ENCODE results near the gene IFNAR2.
"Not testable (repeated sequence)": the region's sequence is repeated elsewhere in the genome, so short reads cannot be mapped to it uniquely, and the experiment has no call there.

The IFNAR2 gene

GRCh38 chr21:33245289-33245918 is 15.7 kb downstream of the IFNAR2 start:
- no peak for DNase-seq

DNA sequence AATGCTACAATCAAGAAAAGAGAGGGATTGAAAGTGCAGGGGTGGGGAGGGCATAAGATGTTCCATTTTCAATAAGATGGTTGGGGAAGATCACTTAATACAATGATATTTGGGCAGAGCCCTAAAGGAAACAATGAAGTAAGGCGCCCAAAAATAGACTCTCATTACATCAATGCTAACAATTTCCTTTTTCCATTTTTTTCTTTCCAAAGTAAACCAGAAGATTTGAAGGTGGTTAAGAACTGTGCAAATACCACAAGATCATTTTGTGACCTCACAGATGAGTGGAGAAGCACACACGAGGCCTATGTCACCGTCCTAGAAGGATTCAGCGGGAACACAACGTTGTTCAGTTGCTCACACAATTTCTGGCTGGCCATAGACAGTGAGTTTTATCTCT is 16.8 kb downstream of the IFNAR2 start:
- DNase-seq: no peak

GRCh38 chr21:33246963-33247362 is 17.2 kb downstream of the IFNAR2 start:
- no peak for DNase-seq

DNA sequence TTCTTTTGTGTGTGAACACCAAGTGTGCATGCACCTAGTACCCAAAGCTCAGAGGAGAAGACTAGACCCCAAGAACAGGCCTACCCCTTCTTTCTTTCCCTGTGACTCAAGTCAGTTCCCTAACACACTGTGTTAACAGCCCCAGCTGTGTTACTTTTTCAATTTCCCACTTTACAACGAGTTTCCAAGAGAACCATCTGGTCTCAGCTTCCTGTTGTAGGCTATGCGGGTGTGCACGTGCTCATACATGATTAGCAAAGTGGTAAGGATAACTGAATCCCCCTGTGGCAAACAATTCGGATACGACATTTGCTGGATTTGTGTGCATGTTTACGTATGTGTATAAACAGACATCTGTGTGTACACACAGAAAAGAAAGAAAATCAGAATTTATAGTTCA is 17.9 kb downstream of the IFNAR2 start:
- no peak for DNase-seq

GRCh38 chr21:33249331-33250002 is 19.7 kb downstream of the IFNAR2 start:
- DNase-seq: no peak

- DNase-seq: no peak
Observed at GRCh38 chr21:33251119-33251518, 21.4 kb downstream of the IFNAR2 start.

GRCh38 chr21:33253382-33253781 is 23.6 kb downstream of the IFNAR2 start:
- DNase-seq: not testable (repeated sequence)

GRCh38 chr21:33254766-33255165 is 25.0 kb downstream of the IFNAR2 start:
- DNase-seq: no peak

- no peak for DNase-seq
Observed at GRCh38 chr21:33255404-33255803, 25.7 kb downstream of the IFNAR2 start.

GRCh38 chr21:33256019-33256418 is 26.3 kb downstream of the IFNAR2 start:
- DNase-seq: no peak

DNA sequence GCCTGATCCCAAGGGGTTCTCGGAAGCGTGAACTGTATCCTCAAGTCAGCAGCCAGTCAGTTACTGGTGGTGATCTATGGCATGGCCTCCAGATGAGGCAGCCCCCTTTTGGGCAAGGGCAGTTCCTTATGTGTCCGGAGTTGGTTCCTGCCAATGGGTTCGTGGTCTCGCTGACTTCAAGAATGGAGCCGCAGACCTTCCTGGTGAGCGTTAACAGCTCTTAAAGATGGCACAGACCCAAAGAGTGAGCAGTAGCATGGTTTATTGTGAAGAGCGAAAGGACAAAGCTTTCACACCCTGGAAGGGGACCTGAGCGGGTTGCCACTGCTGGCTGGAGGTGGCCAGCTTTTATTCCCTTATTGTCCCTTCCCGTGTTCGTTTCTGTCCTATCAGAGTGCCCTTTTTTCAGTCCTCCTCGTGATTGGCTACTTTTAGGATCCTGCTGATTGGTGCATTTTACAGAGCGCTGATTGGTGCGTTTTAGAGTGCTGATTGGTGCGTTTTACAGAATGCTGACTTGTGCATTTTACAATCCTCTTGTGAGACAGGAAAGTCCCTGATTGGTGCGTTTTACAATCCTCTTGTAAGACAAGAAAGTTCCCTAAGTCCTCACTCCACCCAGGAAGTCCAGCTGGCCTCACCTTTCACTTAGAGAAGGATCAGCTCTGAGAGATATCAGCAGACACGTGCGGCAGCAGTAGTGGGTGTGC is 27.5 kb downstream of the IFNAR2 start:
- no peak for DNase-seq

DNA sequence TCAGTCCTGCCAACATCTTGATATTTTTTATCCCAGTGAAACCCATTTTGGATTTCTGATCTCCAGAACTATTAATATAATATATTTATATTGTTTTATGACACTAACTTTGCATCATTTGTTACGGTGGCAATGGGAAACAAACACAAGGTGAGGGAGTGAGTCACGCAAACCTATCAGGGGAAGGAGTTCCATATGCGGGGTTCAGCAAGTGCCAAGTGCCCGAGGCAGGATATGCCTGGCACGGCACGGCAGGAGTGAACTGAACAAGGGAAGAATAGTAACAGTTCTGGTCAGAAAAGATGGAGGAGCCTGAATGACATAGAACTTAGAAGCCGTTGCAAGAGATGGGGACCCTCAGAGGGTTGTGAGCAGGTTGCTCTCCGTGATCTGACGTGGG is 28.7 kb downstream of the IFNAR2 start:
- DNase-seq: no peak

DNA sequence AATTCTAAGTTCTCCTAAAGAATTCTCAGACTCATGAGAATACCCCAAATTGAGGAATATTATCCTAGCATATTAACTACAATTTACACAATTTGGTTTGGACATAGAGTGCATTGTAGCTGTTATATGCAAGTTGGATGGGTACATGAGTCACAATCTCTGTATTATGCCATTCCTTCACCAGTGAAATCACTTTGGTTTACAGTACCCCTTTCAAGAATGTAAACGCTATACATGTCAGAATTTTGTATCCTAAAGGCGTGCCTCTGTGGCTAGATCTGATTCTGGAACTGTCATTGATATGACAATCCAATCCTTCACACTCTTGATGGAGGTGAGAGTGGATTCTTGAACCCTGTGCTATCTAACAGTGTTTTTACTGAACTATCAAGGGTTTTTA is 29.7 kb downstream of the IFNAR2 start:
- DNase-seq: no peak

DNA sequence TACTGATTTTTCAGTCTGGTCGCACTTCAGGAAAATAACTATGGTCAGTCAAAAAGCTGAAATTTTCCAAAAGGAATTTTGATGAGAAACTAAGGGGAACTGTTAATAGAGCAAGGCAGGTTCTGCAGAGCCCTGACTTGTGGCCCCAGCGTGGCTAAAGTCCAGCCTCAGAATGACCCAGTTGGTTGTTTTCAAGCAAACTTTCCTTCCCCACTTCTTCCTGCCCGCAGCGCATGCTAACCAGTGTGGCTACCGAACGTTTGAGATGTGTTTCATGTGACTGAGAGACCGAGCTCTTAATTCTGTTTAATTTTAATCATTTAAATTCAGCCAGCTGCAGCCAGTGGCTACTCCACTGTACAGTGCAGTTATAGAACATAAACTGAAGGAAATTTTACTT is 30.3 kb downstream of the IFNAR2 start:
- no peak for DNase-seq

GRCh38 chr21:33261635-33262034 is 31.9 kb downstream of the IFNAR2 start:
- DNase-seq: no peak

DNA sequence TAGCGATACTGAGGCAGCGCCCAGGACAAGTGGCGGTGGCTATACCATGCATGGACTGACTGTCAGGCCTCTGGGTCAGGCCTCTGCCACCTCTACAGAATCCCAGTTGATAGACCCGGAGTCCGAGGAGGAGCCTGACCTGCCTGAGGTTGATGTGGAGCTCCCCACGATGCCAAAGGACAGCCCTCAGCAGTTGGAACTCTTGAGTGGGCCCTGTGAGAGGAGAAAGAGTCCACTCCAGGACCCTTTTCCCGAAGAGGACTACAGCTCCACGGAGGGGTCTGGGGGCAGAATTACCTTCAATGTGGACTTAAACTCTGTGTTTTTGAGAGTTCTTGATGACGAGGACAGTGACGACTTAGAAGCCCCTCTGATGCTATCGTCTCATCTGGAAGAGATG is 33.2 kb downstream of the IFNAR2 start:
- no peak for DNase-seq

DNA sequence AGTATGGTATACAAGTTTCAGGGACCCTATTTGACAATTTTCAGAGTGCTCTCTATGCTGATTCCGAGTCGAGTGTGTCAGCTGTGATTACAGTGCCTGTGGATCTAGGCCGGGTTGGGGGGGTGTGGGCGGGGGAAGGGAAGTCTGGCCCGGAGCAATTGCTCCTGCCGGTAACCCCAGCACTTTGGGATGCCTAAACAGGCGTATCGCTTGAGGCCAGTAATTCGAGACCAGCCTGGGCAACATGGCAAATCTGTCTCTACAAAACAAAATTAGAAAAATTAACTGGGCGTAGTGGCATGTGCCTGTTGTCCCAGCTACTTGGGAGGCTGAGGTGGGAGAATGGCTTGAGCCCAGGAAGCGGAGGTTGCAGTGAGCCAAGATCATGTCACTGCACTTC is 34.8 kb downstream of the IFNAR2 start:
- no peak for DNase-seq

DNA sequence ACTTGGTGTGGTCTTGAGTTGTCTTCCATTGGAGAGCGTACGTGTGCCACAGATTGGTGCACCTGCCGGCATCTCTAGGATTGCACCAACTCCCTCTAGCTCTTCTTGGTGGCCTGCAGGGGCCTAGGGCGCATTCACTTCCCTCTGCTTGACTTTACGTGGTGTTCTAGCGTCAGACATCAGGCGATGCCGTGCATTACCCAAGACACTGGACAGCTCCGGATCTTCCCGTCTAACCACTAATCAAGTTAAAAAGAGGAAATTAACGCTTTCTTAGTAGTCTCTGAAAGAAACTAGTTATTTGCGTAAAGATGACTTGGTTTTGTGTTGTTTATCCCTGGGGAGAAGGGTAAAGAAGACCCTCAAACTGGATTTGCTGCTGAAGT is 35.9 kb downstream of the IFNAR2 start:
- DNase-seq: peak; percentile 33

DNA sequence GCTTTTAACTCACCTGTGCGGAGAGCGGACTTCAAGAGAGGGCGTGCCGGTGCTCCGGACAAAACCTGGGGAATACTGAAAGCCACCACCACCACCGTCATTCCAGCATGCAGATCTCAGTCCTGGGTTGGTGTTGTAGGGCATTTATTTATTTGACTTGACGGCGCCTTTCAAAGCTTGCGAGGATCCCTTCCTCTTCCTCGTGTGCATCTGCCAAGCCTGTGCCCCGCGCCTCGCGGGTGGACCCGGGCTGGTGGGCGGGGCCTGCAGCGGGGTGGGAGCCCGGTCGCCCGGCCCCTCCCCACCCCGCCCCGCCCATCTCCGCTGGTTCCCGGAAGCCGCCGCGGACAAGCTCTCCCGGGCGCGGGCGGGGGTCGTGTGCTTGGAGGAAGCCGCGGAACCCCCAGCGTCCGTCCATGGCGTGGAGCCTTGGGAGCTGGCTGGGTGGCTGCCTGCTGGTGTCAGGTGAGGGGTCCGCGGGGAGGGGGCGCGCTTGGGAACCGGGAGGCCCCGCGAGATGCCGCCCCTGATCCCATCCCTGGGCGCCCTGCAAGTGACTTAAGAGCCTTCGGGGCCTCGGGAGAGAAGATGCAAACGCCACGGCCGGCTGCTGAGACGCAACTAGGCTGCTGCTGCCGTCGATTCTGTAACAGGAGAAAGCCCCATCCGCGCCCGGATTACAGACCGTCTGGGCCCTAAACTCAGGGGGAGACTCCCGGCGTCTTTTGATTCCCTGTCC is 36.5 kb downstream of the IFNAR2 start, which contains the start of gene IL10RB:
Gene IL10RB, plus strand, starts transcription at position 318 of the 739 bp plus-strand sequence. Its CDS starts 99 bp downstream, at position 417.
- DNase-seq: peak; percentile 92

- no peak for DNase-seq
Observed at GRCh38 chr21:33266789-33267135, 37.0 kb downstream of the IFNAR2 start.

- no peak for DNase-seq
Observed at GRCh38 chr21:33267250-33267649, 37.5 kb downstream of the IFNAR2 start.

DNA sequence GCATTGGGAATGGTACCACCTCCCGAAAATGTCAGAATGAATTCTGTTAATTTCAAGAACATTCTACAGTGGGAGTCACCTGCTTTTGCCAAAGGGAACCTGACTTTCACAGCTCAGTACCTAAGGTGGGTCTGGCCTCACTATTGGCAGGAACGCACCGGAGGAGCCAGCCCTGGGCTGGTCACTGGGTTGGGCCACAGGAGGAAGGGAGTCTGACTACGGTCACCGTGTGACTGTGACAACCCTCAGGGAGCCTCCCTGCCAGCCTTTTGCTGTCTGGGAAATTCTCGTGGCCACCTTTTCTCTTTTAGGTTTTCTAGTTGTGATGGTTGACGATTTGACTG is 38.6 kb downstream of the IFNAR2 start:
- no peak for DNase-seq

DNA sequence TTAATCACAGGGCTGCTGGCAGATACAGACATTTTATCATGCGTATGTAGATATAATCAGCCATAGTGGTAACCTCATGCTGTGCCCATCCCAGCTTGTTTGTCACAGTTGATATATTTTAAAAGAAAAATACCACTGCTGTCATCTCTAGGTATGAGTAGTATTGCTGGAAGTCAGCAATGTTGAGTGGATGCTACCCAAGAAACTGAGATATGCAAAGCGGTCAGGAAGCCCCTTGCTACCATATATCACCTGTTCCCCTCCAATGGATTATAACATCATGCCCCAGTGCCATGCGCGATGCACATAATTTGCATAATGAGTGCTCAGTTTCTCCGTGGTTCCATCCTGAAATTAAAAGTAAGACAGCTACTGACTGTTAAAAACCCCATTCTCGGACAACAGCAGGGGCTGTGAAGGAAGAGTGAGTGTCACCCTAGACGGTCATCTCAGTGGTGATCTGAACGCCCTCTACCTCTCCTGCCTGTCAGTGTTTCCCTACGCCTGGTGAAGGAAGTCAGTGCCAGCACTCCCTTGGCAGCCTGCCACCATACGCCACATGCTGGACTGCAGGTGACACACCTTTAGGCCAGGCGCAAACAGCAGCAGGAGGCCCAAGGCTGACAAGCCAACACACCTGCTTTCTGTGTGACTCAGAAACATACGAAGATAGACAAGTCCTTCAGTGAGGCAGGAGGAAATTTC is 39.2 kb downstream of the IFNAR2 start:
- no peak for DNase-seq

Measured in NCI-H82 (cell line).